ENCODE results near the gene BTK.
A peak's percentile ranks its signal among the peaks of the same experiment; 100 is the strongest.

BTK gene

DNA sequence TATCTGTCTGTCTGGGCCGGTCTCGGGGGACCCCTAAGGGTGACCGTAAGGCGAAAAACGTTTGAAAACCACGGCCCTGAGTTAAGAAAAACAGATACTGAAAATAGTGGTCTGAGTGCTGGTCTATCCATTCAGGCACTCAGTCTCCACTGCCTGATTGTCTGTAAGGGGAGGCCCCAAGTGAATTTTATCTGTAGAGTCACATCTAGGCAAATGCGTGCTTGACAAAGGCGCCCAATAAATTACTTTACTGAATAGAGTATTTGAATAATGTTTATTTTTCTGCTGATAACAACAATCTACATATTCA is 22.5 kb upstream of the BTK start:
- peak overlapping the region; percentile 82 for H3K4me3 ChIP-seq (ENCODE audit: low read length)
- peaks cover 7% of the 10 kb centered on the region for H3K4me1 ChIP-seq (ENCODE audit: insufficient read depth, low read length)
- H3K27me3 ChIP-seq (ENCODE audit: insufficient read depth, low read length), result no peaks in the 10 kb centered on the region
- H2AFZ ChIP-seq (ENCODE audit: low read depth, low read length), result no peak overlapping the region
- no peaks in the 10 kb centered on the region for H3K9me3 ChIP-seq (ENCODE audit: low read length)
- peaks cover 15% of the 10 kb centered on the region for H3K36me3 ChIP-seq (ENCODE audit: insufficient read depth, low read length)

DNA sequence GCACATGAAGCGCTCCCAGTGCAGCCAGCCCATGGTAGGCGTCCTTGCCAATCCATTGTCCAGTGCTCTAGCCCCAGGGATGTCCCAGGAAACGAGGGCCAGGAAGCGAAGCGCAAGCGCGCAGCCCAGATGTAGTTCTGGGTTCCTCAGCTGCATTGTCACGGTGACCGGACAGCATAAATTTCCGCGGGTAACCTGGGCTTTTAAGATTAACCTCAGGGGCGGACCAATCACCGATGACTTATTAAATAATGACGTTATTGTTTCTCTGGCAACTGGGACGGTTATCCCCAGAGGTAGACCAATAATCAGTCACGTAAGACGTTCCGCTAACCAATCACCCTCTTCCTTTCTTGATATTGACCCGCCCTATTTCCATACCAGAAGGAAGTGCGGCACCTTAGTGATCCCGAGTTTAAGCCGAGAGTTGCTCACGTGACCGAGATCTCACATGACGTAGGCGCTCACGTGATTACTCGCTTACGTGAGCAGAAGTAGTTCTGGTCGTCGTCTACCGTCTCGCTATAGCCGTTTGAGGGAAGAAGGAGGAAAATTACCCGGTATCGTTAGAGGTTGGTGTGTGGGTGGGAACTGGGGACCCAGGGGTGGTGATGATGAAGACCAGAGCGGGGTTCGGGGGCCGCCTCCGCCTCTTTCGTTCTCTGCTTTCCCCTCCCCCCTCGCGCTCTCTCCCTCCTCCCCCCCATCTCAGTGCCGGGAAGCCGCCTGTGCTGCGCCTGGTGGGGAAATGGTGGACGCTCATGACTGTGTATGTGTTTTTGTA is 21.9 kb upstream of the BTK start, which contains the start of the genes GLA and HNRNPH2:
GLA (minus strand) TSS at position 178 of the 784 bp plus-strand sequence; CDS start at position 156, 22 bp downstream.
HNRNPH2 (plus strand) TSS at position 475 of the 784 bp plus-strand sequence. CDS start 3,767 bp downstream, outside the sequence.
- Histone ChIP-seq H3K27me3 (ENCODE audit: insufficient read depth, low read length) (no peaks in the 10 kb centered on the region), H2AFZ (ENCODE audit: low read depth, low read length) (no peak within 1 kb of the TSS), H3K4me1 (ENCODE audit: insufficient read depth, low read length) (peaks cover 7% of the 10 kb centered on the region)

DNA sequence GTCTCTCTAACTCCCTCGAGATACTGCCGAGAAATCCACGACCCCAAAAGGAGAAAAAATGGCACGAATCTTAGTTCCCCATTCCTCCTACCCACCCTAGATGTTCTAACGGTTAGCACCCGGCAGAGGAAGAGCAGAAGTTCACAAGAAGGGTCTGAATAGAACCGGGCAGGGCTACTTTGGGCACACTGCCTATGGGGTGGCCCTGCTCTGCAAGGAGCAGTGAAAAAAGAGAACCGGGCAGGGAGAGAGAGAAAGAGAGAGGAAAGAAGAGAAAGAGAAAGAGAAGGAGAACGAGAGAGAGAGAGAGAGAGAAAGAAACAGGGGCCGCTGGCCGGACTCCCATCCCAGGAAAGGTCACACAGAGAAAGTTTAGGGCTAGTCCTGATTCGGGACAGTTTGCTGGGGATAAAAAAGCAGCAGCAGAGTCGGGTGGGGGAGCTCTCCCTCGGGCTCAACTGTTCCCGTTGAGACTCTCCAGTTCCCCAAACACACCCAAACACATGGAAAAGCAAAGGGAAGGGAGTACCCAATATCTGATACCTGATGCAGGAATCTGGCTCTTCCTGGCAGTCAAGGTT is 21.3 kb upstream of the BTK start:
- peak overlapping the region; percentile 82 for H3K4me3 ChIP-seq (ENCODE audit: low read length)

More for the DNA sequence above, 21.9 kb upstream of the BTK start, which contains the start of the genes GLA and HNRNPH2:
- H3K4me3 ChIP-seq (ENCODE audit: low read length), result peak within 1 kb of the TSS; percentile 82
- H3K9me3 ChIP-seq (ENCODE audit: low read length), result no peaks in the 10 kb centered on the region
- peaks cover 12% of the 10 kb centered on the region for H3K36me3 ChIP-seq (ENCODE audit: insufficient read depth, low read length)

DNA sequence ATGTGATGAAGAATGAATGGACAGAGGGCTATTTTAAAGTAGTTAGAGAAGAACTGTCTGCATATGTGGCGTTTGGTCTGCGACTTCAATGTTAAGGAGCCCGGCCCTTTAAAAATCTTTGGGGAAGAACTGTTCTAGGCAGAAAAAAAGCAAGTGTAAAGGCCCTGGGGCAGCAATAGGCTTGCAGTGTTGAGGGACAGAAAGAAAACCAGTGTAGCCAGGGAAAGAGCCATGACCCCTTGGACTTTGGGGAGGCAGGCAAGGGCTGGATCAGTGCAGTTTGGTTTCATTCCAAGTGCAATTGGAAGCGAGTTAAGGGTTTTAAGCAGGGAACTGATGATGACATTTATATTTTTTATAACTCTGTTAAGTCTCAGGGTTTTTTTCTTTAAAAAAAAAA is 13.8 kb upstream of the BTK start:
- H3K4me1 ChIP-seq (ENCODE audit: insufficient read depth, low read length), result no peaks in the 10 kb centered on the region
- H3K27me3 ChIP-seq (ENCODE audit: insufficient read depth, low read length), result no peaks in the 10 kb centered on the region
- no peaks in the 10 kb centered on the region for H3K9me3 ChIP-seq (ENCODE audit: low read length)
- H3K36me3 ChIP-seq (ENCODE audit: insufficient read depth, low read length), result peaks cover 21% of the 10 kb centered on the region
- no peak overlapping the region for H3K4me3 ChIP-seq (ENCODE audit: low read length)
- no peak overlapping the region for H2AFZ ChIP-seq (ENCODE audit: low read depth, low read length)

More for the DNA sequence above, 21.3 kb upstream of the BTK start:
- Histone ChIP-seq H3K9me3 (ENCODE audit: low read length) (no peaks in the 10 kb centered on the region), H3K27me3 (ENCODE audit: insufficient read depth, low read length) (no peaks in the 10 kb centered on the region), H2AFZ (ENCODE audit: low read depth, low read length) (no peak overlapping the region), H3K36me3 (ENCODE audit: insufficient read depth, low read length) (peaks cover 9% of the 10 kb centered on the region), H3K4me1 (ENCODE audit: insufficient read depth, low read length) (peaks cover 7% of the 10 kb centered on the region)

DNA sequence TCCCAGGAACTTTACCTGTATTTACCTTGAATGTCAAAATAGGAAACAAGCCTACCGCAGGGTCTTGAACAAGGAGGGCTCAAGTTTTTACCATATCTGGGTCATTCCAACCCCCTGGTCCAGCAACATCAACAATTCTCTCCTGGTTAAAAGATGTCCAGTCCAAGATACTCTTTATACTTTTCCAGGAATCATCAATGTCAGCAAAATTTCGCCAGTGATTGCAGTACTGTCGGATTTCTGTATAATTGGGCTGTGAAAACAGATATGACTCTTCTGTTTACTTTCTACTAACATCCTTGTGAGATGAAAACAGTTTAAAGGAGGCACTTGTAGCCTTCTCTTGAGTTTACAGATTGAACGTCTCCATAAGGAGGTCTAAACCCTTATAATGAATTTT is 12.7 kb upstream of the BTK start:
- Histone ChIP-seq H3K9me3 (ENCODE audit: low read length) (no peaks in the 10 kb centered on the region), H3K36me3 (ENCODE audit: insufficient read depth, low read length) (peaks cover 23% of the 10 kb centered on the region), H3K4me3 (ENCODE audit: low read length) (no peak overlapping the region), H3K27me3 (ENCODE audit: insufficient read depth, low read length) (no peaks in the 10 kb centered on the region), H3K4me1 (ENCODE audit: insufficient read depth, low read length) (no peaks in the 10 kb centered on the region), H2AFZ (ENCODE audit: low read depth, low read length) (no peak overlapping the region)

GRCh38 chrX:101397779-101398178 is 11.8 kb upstream of the BTK start:
- Histone ChIP-seq H2AFZ (ENCODE audit: low read depth, low read length) (no peak overlapping the region), H3K27me3 (ENCODE audit: insufficient read depth, low read length) (no peaks in the 10 kb centered on the region), H3K4me1 (ENCODE audit: insufficient read depth, low read length) (no peaks in the 10 kb centered on the region), H3K4me3 (ENCODE audit: low read length) (no peak overlapping the region), H3K9me3 (ENCODE audit: low read length) (no peaks in the 10 kb centered on the region), H3K36me3 (ENCODE audit: insufficient read depth, low read length) (peaks cover 30% of the 10 kb centered on the region)

DNA sequence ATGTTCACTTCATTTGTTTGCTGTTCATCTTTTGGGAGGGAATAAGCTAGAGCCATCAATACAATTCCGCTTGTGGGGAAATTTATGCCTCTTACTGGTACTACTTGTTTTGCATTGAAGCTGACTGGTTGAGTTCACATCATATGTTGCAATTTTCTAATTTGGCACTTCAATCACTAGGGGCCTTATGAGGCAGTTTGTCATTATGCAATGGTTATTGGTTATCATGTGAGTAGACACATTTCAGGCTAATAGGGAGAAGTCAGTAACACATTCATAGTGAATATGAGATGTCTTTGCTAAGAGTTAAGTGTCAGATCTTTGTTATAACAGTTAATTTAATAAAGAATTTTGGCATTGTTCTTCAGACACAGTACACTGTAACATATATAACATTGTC is 9.8 kb upstream of the BTK start:
- Histone ChIP-seq H2AFZ (ENCODE audit: low read depth, low read length) (no peak overlapping the region), H3K4me3 (ENCODE audit: low read length) (no peak overlapping the region), H3K36me3 (ENCODE audit: insufficient read depth, low read length) (peaks cover 30% of the 10 kb centered on the region), H3K4me1 (ENCODE audit: insufficient read depth, low read length) (peaks cover 7% of the 10 kb centered on the region), H3K9me3 (ENCODE audit: low read length) (no peaks in the 10 kb centered on the region), H3K27me3 (ENCODE audit: insufficient read depth, low read length) (no peaks in the 10 kb centered on the region)

- Histone ChIP-seq H3K9me3 (ENCODE audit: low read length) (no peaks in the 10 kb centered on the region), H3K4me3 (ENCODE audit: low read length) (no peak overlapping the region), H3K27me3 (ENCODE audit: insufficient read depth, low read length) (no peaks in the 10 kb centered on the region), H3K4me1 (ENCODE audit: insufficient read depth, low read length) (peaks cover 7% of the 10 kb centered on the region), H3K36me3 (ENCODE audit: insufficient read depth, low read length) (peaks cover 24% of the 10 kb centered on the region), H2AFZ (ENCODE audit: low read depth, low read length) (no peak overlapping the region)
Measured at GRCh38 chrX:101394372-101394771, 8.4 kb upstream of the BTK start.

DNA sequence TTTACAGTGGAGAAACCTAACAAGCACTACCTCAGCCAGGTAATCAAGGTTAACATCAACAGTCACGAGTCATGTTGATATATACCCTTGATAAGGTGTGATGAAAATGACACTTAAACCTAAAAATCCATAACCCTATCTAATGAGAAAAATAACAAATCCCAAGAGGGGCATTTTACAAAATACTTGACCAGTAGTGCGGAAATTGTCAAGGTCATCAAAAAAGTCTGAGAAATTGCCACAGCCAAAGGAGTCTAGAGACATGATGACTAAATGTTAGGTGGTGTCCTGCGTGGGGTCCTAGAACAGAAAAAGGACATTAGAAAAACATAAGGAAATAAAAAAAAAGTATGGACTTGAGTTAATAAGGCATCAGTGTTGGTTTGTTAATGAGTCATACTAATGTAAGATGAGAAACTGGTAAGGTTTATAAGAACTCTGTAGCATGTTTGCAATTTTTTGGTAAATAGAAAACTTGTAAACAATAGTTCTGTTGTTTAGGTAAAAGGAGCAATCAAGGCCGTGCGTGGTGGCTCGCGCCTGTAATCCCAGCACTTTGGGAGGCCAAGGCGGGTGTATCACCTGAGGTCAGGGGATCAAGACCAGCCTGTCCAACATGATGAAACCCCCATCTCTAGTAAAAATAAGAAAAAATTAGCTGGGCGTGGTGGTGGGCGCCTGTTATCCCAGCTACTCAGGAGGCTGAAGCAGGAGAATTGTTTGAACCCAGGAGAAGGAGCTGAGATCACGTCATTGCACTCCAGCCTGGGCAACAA is 7.7 kb upstream of the BTK start:
- H3K36me3 ChIP-seq (ENCODE audit: insufficient read depth, low read length), result peaks cover 24% of the 10 kb centered on the region
- no peaks in the 10 kb centered on the region for H3K9me3 ChIP-seq (ENCODE audit: low read length)
- H3K4me3 ChIP-seq (ENCODE audit: low read length), result no peak overlapping the region
- no peak overlapping the region for H2AFZ ChIP-seq (ENCODE audit: low read depth, low read length)
- no peaks in the 10 kb centered on the region for H3K27me3 ChIP-seq (ENCODE audit: insufficient read depth, low read length)
- peaks cover 7% of the 10 kb centered on the region for H3K4me1 ChIP-seq (ENCODE audit: insufficient read depth, low read length)

GRCh38 chrX:101391831-101392230 is 5.8 kb upstream of the BTK start:
- H3K9me3 ChIP-seq (ENCODE audit: low read length), result no peaks in the 10 kb centered on the region
- H3K4me1 ChIP-seq (ENCODE audit: insufficient read depth, low read length), result peaks cover 7% of the 10 kb centered on the region
- H2AFZ ChIP-seq (ENCODE audit: low read depth, low read length), result no peak overlapping the region
- H3K36me3 ChIP-seq (ENCODE audit: insufficient read depth, low read length), result peaks cover 24% of the 10 kb centered on the region
- H3K4me3 ChIP-seq (ENCODE audit: low read length), result peak overlapping the region; percentile 88
- no peaks in the 10 kb centered on the region for H3K27me3 ChIP-seq (ENCODE audit: insufficient read depth, low read length)

- Histone ChIP-seq H2AFZ (ENCODE audit: low read depth, low read length) (peak within 1 kb of the TSS; percentile 71), H3K4me1 (ENCODE audit: insufficient read depth, low read length) (peaks cover 7% of the 10 kb centered on the region), H3K36me3 (ENCODE audit: insufficient read depth, low read length) (peaks cover 22% of the 10 kb centered on the region), H3K27me3 (ENCODE audit: insufficient read depth, low read length) (no peaks in the 10 kb centered on the region), H3K4me3 (ENCODE audit: low read length) (peak within 1 kb of the TSS; percentile 88), H3K9me3 (ENCODE audit: low read length) (no peaks in the 10 kb centered on the region)
Measured at GRCh38 chrX:101390664-101391525, 4.9 kb upstream of the BTK start, which contains the start of gene RPL36A. TSS of gene RPL36A (plus strand) at chrX:101391011. CDS start at chrX:101391044, 33 bp downstream.

DNA sequence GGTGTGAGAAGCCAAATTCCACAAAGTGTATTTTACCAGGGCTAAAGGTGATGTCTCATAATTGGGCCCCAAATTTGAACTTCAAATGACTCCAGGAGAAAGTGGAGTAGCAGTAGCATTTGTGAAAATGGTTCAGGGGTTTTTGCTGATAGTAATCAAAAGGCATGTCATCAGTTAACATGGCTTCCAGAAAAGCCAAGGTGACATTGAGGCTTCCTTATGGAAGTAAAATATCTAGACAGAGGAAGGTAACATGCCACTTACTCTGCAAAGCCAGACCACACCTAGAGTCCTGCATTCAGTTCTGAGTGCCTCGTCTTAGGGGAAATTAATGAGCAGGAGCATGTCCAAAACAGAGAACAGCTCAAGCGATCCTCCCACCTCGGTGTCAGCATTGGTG is 2.6 kb upstream of the BTK start:
- Histone ChIP-seq H3K9me3 (ENCODE audit: low read length) (no peaks in the 10 kb centered on the region), H2AFZ (ENCODE audit: low read depth, low read length) (no peak overlapping the region), H3K36me3 (ENCODE audit: insufficient read depth, low read length) (peaks cover 17% of the 10 kb centered on the region), H3K4me1 (ENCODE audit: insufficient read depth, low read length) (peaks cover 12% of the 10 kb centered on the region), H3K27me3 (ENCODE audit: insufficient read depth, low read length) (no peaks in the 10 kb centered on the region), H3K4me3 (ENCODE audit: low read length) (no peak overlapping the region)

Data from neuron (in vitro differentiated cells).